Activated B cell treated with CpG ODN at 0.5 μM for 24 hours (primary cell): ENCODE results near the gene CYP26B1. TPM values are rescaled to one million over a fixed set of nuclear protein-coding genes. Genes with fewer than 3 reads are reported as not detected.

ENCODE experiments used
- ATAC-seq: fragments of 200-7000 bp; cut with Tn5 transposase; one replicate; pipeline ENCODE4 v1.10.0; 2021; ENCODE audit warnings: low read depth, mild to moderate bottlenecking, moderate library complexity
- CTCF ChIA-PET: fragments of 350-600 bp; sonication (Branson Sonifier 250); formaldehyde crosslinking; loops from one replicate; lab custom pipeline; 2021; ENCODE audit warnings: antibody characterized with exemption; lab: Charles Lee
- POLR2A ChIA-PET: fragments of 350-600 bp; sonication (Branson Sonifier 250); formaldehyde crosslinking; loops from one replicate; lab custom pipeline; 2021; ENCODE audit warnings: antibody characterized with exemption; lab: Charles Lee
- DNase-seq: peaks from one replicate; pipeline ENCODE4 v3.0.0; 2022
- H3K27ac Mint-ChIP-seq: one replicate; pipeline ENCODE4 v1.8.0; 2020; ENCODE audit warnings: mixed read lengths
- H3K27me3 Mint-ChIP-seq: one replicate; pipeline ENCODE4 v1.8.0; 2021; ENCODE audit warnings: mixed read lengths
- H3K36me3 Mint-ChIP-seq: one replicate; pipeline ENCODE4 v1.8.0; 2021; ENCODE audit warnings: low read depth, mixed read lengths
- H3K4me1 Mint-ChIP-seq: one replicate; pipeline ENCODE4 v1.8.0; 2021; ENCODE audit warnings: mixed read lengths
- H3K4me3 Mint-ChIP-seq: one replicate; pipeline ENCODE4 v1.8.0; 2020; ENCODE audit warnings: mild to moderate bottlenecking, mixed read lengths
- H3K9me3 Mint-ChIP-seq: one replicate; pipeline ENCODE4 v1.8.0; 2020; ENCODE audit warnings: mixed read lengths
- CTCF ChIP-seq: fragments of 200-600 bp; IDR thresholded peaks from one replicate; pipeline ENCODE4 v1.8.0; 2022; ENCODE audit warnings: antibody characterized with exemption, mild to moderate bottlenecking
- intact Hi-C: fragments of 100-400 bp; cut with micrococcal nuclease; formaldehyde crosslinking; loops from one replicate; pipeline ENCODE4 v1.15.1; 2024
- total RNA-seq: library from RNA; stranded (reverse); gene quantifications from 2 replicates; pipeline ENCODE4 v1.2.3, GENCODE V29; 2022

The CYP26B1 gene
- total RNA-seq, 1 donor from 2014 or later = not detected

- Mint-ChIP-seq H3K27ac (no peak overlapping the region), H3K27me3 (peaks cover 7% of the 10 kb centered on the region), H3K4me1 (no peaks in the 10 kb centered on the region), H3K4me3 (no peak overlapping the region), H3K36me3 (no peaks in the 10 kb centered on the region), H3K9me3 (peaks cover 4% of the 10 kb centered on the region)
- POLR2A ChIA-PET = no interaction called here
- TF ChIP-seq CTCF = no peak
- CTCF ChIA-PET = no interaction called here
- DNase-seq (no peak), ATAC-seq (no peak)
- intact Hi-C loops = no loop called here
Measured at GRCh38 chr2:72114693-72115051, 33.0 kb downstream of the CYP26B1 start.

- Mint-ChIP-seq H3K4me1 (no peaks in the 10 kb centered on the region), H3K27ac (no peak overlapping the region), H3K9me3 (peaks cover 4% of the 10 kb centered on the region), H3K4me3 (no peak overlapping the region), H3K27me3 (peaks cover 9% of the 10 kb centered on the region), H3K36me3 (no peaks in the 10 kb centered on the region)
- DNase-seq = no peak
- POLR2A ChIA-PET = no interaction called here
- intact Hi-C loops = no loop called here
- ATAC-seq = no peak
- CTCF ChIA-PET = no interaction called here
- no peak for TF ChIP-seq CTCF
Measured at GRCh38 chr2:72113847-72114692, 33.6 kb downstream of the CYP26B1 start.

GRCh38 chr2:72112981-72113846 lies 34.4 kb downstream of the CYP26B1 start:
- ChIA-PET CTCF (no interaction called here), POLR2A (no interaction called here)
- H3K4me1 Mint-ChIP-seq = no peaks in the 10 kb centered on the region
- TF ChIP-seq CTCF = no peak
- peaks cover 4% of the 10 kb centered on the region for H3K9me3 Mint-ChIP-seq
- no peak overlapping the region for H3K27ac Mint-ChIP-seq
- intact Hi-C loops = no loop called here
- H3K36me3 Mint-ChIP-seq = no peaks in the 10 kb centered on the region
- DNase-seq (no peak), ATAC-seq (no peak)
- H3K4me3 Mint-ChIP-seq = no peak overlapping the region
- H3K27me3 Mint-ChIP-seq = peaks cover 9% of the 10 kb centered on the region

- H3K27me3 Mint-ChIP-seq = peaks cover 6% of the 10 kb centered on the region
- TF ChIP-seq CTCF = no peak
- intact Hi-C loops = no loop called here
- no peak overlapping the region for H3K27ac Mint-ChIP-seq
- no peaks in the 10 kb centered on the region for H3K4me1 Mint-ChIP-seq
- ChIA-PET POLR2A (no interaction called here), CTCF (no interaction called here)
- H3K9me3 Mint-ChIP-seq = peaks cover 4% of the 10 kb centered on the region
- no peak for ATAC-seq
- H3K4me3 Mint-ChIP-seq = no peak overlapping the region
- no peak for DNase-seq
- H3K36me3 Mint-ChIP-seq = no peaks in the 10 kb centered on the region
Measured at GRCh38 chr2:72112401-72112800, 35.3 kb downstream of the CYP26B1 start.

- DNase-seq (no peak), ATAC-seq (no peak)
- ChIA-PET POLR2A (no interaction called here), CTCF (no interaction called here)
- Mint-ChIP-seq H3K36me3 (no peaks in the 10 kb centered on the region), H3K27ac (no peak overlapping the region), H3K4me1 (no peaks in the 10 kb centered on the region), H3K9me3 (peaks cover 4% of the 10 kb centered on the region), H3K4me3 (no peak overlapping the region), H3K27me3 (peaks cover 6% of the 10 kb centered on the region)
- intact Hi-C loops = no loop called here
- no peak for TF ChIP-seq CTCF
Measured at GRCh38 chr2:72111061-72111460, 36.6 kb downstream of the CYP26B1 start.
